CD4-positive, alpha-beta T cell treated with Interferon alpha-2 for 1 hour (primary cell): Measurements from ENCODE around the gene PDX1.

Source experiments
- DNase-seq, 2 donors: peaks; one replicate each; pipeline ENCODE4 v3.0.0-alpha.2; 2020 to 2022

Gene PDX1

GRCh38 chr13:27971236-27971645 is 51.4 kb downstream of the PDX1 start:
- DNase-seq = no peak

GRCh38 chr13:27971776-27972477 is 52.1 kb downstream of the PDX1 start:
- DNase-seq = no peak

DNA sequence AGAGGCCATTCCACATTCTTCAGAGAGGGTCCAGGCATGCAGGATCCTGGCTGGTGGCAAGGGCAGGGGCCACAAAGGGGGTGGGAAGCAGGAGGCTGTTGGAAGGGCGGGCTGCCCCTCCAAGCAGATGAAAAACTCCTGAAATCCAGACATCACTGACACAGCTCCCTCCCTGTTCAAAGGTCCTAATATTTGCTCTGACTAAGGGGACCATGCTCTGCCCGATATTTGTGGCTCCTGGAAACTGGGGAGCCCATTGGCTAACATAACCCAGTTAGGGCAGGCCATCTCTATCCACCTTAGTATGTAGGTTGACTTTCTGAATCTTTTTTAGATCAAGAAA is 52.6 kb downstream of the PDX1 start:
- DNase-seq = no peak

- DNase-seq = no peak
Observed at GRCh38 chr13:27973291-27973690, 53.5 kb downstream of the PDX1 start.

DNA sequence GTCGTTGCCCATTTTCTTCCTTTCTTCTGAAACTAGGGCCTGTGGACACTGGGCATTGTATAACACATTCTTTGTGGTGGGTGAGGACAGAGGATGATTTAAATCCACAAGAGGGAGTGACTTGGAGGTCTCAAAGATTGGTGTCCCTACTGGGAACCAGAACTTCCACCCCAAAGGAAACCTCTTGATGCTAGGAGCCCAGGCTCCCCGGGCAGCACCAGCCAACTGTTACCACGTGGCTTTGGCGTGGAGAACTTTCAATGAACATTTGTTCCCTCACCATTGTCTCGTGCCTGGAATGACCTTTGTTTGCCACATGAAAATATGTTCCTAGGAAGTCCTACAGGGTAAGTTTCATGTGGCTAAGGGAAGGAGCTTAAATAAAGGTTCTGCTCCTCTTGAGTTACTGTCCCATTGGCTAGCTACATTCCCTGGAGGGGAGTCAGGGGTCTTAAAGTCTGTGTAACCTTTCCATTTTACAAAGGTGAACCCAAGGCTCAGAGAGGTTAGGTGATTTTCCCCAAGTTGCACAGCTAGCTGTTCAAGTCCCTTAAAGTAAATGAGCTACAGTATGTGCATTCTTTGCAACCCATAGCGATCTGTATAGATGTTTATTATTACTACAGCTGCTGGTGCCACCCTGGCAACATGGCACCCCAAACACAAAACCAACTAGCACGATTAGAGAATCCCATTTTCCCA is 54.3 kb downstream of the PDX1 start:
- no peak for DNase-seq
